HepG2 (cell line): ENCODE results near the gene HELZ2. TPM values are rescaled to one million over a fixed set of nuclear protein-coding genes. Genes with fewer than 3 reads are reported as not detected.

ENCODE experiments used
- ATAC-seq: fragments of 200-7000 bp; cut with Tn5 transposase; 3 replicates; pipeline ENCODE4 v1.9.1; 2020; ENCODE audit warnings: mild to moderate bottlenecking, moderate library complexity
- BruUV-seq: library from RNA; stranded (reverse); fragments of 400-500 nt; replicated peaks from 2 replicates; lab custom pipeline; 2021; lab: Mats Ljungman, UMichigan
- CTCF ChIA-PET: fragments of 300-600 bp; formaldehyde crosslinking; extraction: SDS; loops from one replicate; lab custom pipeline; 2021; ENCODE audit warnings: low total read pairs, inconsistent platforms, low intra/inter-chr PET ratio; lab: Yijun Ruan, JAX
- POLR2A ChIA-PET: fragments of 350-600 bp; sonication (Branson Sonifier 250); formaldehyde crosslinking; loops from one replicate; lab custom pipeline; 2020; ENCODE audit warnings: antibody characterized with exemption, inconsistent platforms; lab: Yijun Ruan, JAX
- DNase-seq: peaks from one replicate; pipeline ENCODE4 v3.0.0-alpha.2; 2015; ENCODE audit warnings: low spot score
- FAIRE-seq: peaks from 3 replicates; lab custom pipeline; 2011; peaks lifted over from hg19 to GRCh38; lab: Jason Lieb, UNC
- H2AFZ ChIP-seq: one replicate; pipeline ENCODE4 v1.6.1; 2011; ENCODE audit warnings: low read length, inconsistent platforms
- H3K27ac ChIP-seq: fragments of 300-600 bp; 3 replicates; pipeline ENCODE4 v1.8.0; 2011; ENCODE audit warnings: mixed run types, mild to moderate bottlenecking, mixed read lengths, low read length, inconsistent platforms; ENCODE audit not compliant: insufficient read depth; ENCODE audit errors: extremely low read length
- H3K27me3 ChIP-seq, 2 experiments: fragments of 200-600 bp in 1 of 2; 2 replicates in 1 of 2; 3 replicates in 1 of 2; pipeline versions ENCODE4 v1.6.0 to v1.8.0; 2011; ENCODE audit warnings: low read length in 2 of 2, mild to moderate bottlenecking in 2 of 2, moderate library complexity in 2 of 2, inconsistent platforms in 1 of 2; ENCODE audit not compliant: insufficient read depth in 2 of 2, control insufficient read depth in 1 of 2
- H3K36me3 ChIP-seq, 2 experiments: fragments of 200-600 bp in 1 of 2; replicated peaks in 1 of 2; 2 replicates in 1 of 2; 3 replicates in 1 of 2; pipeline versions ENCODE4 v1.5.1 to v1.8.0; 2011; ENCODE audit warnings: low read length in 2 of 2, inconsistent platforms in 1 of 2; ENCODE audit not compliant: insufficient read depth in 2 of 2, control insufficient read depth in 1 of 2
- H3K4me1 ChIP-seq: 2 replicates; pipeline ENCODE4 v1.5.1; 2012; ENCODE audit warnings: low read length, inconsistent platforms; ENCODE audit not compliant: insufficient read depth
- H3K4me2 ChIP-seq: 2 replicates; pipeline ENCODE4 v1.6.0; 2011; ENCODE audit warnings: low read depth, low read length, inconsistent platforms
- H3K4me3 ChIP-seq, 3 experiments: fragments of 200-600 bp in 1 of 3; sonication (generic), shearing (Covaris generic) in 1 of 3; replicated peaks in 1 of 3; 2 replicates each; pipeline ENCODE4 v1.5.1; 2011 to 2016; ENCODE audit warnings: low read length in 3 of 3, inconsistent platforms in 2 of 3, low read depth in 2 of 3, mild to moderate bottlenecking in 2 of 3, control low read depth in 1 of 3, mixed read lengths in 1 of 3; ENCODE audit not compliant: insufficient read depth in 1 of 3
- H3K79me2 ChIP-seq: one replicate; pipeline ENCODE4 v1.6.1; 2011; ENCODE audit warnings: low read length, inconsistent platforms; ENCODE audit not compliant: insufficient read depth
- H3K9ac ChIP-seq: 2 replicates; pipeline ENCODE4 v1.6.0; 2011; ENCODE audit warnings: mild to moderate bottlenecking, low read depth, low read length, inconsistent platforms; ENCODE audit not compliant: insufficient read depth
- H3K9me3 ChIP-seq: 2 replicates; pipeline ENCODE4 v1.5.1; 2012; ENCODE audit warnings: mild to moderate bottlenecking, low read length
- H4K20me1 ChIP-seq: 2 replicates; pipeline ENCODE4 v1.6.0; 2011; ENCODE audit warnings: inconsistent platforms, mild to moderate bottlenecking, low read length, moderate library complexity; ENCODE audit not compliant: insufficient read depth
- MYC ChIP-seq: sonication (generic); formaldehyde crosslinking; IDR thresholded peaks from 2 replicates; pipeline ENCODE4 v1.9.0; 2021; ENCODE audit warnings: missing genetic modification reagents, borderline replicate concordance
- NR2F6 ChIP-seq, 2 experiments: IDR thresholded peaks; 2 replicates each; pipeline ENCODE4 v1.6.1; 2016; ENCODE audit warnings: antibody characterized with exemption in 1 of 2, mild to moderate bottlenecking in 1 of 2
- PAWR ChIP-seq: sonication (generic); formaldehyde crosslinking; IDR thresholded peaks from 2 replicates; pipeline ENCODE4 v1.4.0; 2020; ENCODE audit warnings: missing genetic modification reagents, mild to moderate bottlenecking, borderline replicate concordance
- REL ChIP-seq: sonication (generic); formaldehyde crosslinking; conservative IDR thresholded peaks from 2 replicates; pipeline ENCODE4 v1.8.0; 2022; ENCODE audit warnings: mild to moderate bottlenecking, missing genetic modification reagents, moderate library complexity
- ZNF44 ChIP-seq: sonication (generic); formaldehyde crosslinking; IDR thresholded peaks from 2 replicates; pipeline ENCODE4 v1.5.1; 2020; ENCODE audit warnings: mild to moderate bottlenecking, missing genetic modification reagents
- ZNF761 ChIP-seq: sonication (generic); formaldehyde crosslinking; conservative IDR thresholded peaks from 2 replicates; pipeline ENCODE4 v1.4.0; 2020; ENCODE audit warnings: mild to moderate bottlenecking, missing genetic modification reagents
- ZNF776 ChIP-seq: sonication (generic); formaldehyde crosslinking; IDR thresholded peaks from 2 replicates; pipeline ENCODE4 v1.4.0; 2020; ENCODE audit warnings: mild to moderate bottlenecking, missing genetic modification reagents
- WGBS: methylation state at CpG from one replicate; pipeline ENCODE4 v1.1.6; 2017; ENCODE audit warnings: low lambda C conversion rate; 5-methylcytosine and 5-hydroxymethylcytosine counted together
- in situ Hi-C: cut with HindIII; loops from 2 replicates; pipeline ENCODE4 v1.10.0; 2017; ENCODE audit warnings: low pct_unique_long_range_greater_than_20kb; ENCODE audit not compliant: extremely low pct_ligation_motif_present
- intact Hi-C: fragments of 100-400 bp; cut with micrococcal nuclease; formaldehyde crosslinking; loops from one replicate; pipeline ENCODE4 v1.10.0; 2022; ENCODE audit not compliant: unreplicated experiment
- polyA plus RNA-seq, 8 experiments: library from polyadenylated mRNA; depleted of rRNA in 3 of 8; stranded (reverse) in 7 of 8; unstranded in 1 of 8; fragments of >200 nt; fragmentation: Illumina TruSeq in 4 of 8; extraction: Trizol in 4 of 8; gene quantifications; 2 replicates each; pipeline versions ENCODE4 v1.2.1 to v1.2.3, GENCODE V29; 2011 to 2016; ENCODE audit warnings: low read depth in 4 of 8, missing spikeins in 1 of 8, mixed read lengths in 1 of 8; ENCODE audit not compliant: insufficient read depth in 1 of 8
- total RNA-seq, 5 experiments: library from RNA; depleted of rRNA; stranded (reverse); fragments of >200 nt; fragmentation: Illumina TruSeq; extraction: Trizol; gene quantifications; 2 replicates each; pipeline ENCODE4 v1.2.3, GENCODE V29; 2016; ENCODE audit warnings: low read depth in 1 of 5
- TF ChIP-seq, protein P1 (sequence below): sonication (generic); formaldehyde crosslinking; IDR thresholded peaks from 2 replicates; pipeline ENCODE4 v1.4.0; 2020; ENCODE audit warnings: missing genetic modification reagents, borderline replicate concordance
- TF ChIP-seq, protein P2 (sequence below): sonication (generic); formaldehyde crosslinking; IDR thresholded peaks from 2 replicates; pipeline ENCODE4 v1.4.0; 2020; ENCODE audit warnings: missing genetic modification reagents, borderline replicate concordance

The HELZ2 gene
- total and polyA plus RNA-seq, 2 of the 13 experiments (the other 11 are each of a cell fraction or from before 2014, with no cell fraction given) = 9.6 to 10.1 TPM

DNA sequence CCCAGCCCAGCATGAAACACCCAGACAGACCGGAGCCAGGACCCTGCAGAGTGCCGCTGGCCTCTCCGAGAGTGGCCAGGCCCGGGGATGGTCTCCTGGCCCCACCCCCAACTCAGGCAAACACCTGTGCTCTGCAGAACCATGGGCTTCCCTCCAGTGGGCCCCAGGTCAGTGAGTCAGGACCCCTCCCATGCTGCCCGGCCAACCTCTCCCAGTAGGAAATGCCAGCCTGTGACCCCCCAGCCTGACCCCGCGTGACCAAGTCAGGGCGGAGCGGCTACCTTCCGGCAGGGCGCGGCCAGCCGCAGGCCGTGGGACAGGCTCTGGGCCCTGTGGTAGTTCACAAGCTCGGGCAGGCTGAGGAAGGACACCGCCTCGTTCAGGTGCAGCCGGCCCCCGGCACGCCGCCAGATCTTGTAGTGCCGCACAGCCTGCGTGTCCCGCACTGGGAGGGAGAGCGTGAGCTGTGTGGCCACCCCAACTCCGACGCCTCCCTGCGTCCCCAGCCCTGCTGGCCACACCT, 40.1 kb downstream of the HELZ2 start (continued):
- TF ChIP-seq, protein P1, sequence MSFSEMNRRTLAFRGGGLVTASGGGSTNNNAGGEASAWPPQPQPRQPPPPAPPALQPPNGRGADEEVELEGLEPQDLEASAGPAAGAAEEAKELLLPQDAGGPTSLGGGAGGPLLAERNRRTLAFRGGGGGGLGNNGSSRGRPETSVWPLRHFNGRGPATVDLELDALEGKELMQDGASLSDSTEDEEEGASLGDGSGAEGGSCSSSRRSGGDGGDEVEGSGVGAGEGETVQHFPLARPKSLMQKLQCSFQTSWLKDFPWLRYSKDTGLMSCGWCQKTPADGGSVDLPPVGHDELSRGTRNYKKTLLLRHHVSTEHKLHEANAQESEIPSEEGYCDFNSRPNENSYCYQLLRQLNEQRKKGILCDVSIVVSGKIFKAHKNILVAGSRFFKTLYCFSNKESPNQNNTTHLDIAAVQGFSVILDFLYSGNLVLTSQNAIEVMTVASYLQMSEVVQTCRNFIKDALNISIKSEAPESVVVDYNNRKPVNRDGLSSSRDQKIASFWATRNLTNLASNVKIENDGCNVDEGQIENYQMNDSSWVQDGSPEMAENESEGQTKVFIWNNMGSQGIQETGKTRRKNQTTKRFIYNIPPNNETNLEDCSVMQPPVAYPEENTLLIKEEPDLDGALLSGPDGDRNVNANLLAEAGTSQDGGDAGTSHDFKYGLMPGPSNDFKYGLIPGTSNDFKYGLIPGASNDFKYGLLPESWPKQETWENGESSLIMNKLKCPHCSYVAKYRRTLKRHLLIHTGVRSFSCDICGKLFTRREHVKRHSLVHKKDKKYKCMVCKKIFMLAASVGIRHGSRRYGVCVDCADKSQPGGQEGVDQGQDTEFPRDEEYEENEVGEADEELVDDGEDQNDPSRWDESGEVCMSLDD (CRISPR knock-in tag) = no peak
- no peak for TF ChIP-seq PAWR (CRISPR knock-in tag)
- TF ChIP-seq ZNF776 (CRISPR knock-in tag) = 0 out of 2 replicates have a peak, but pooled peaks have one; percentile 20
- no peak for TF ChIP-seq MYC (CRISPR knock-in tag)
- TF ChIP-seq ZNF761 (CRISPR knock-in tag) = no peak
- TF ChIP-seq NR2F6 (IDR thresholded peaks at IDR 0.05) = no peak
- TF ChIP-seq NR2F6 (CRISPR knock-in tag; IDR thresholded peaks at IDR 0.05) = 0 out of 2 replicates have a peak, but pooled peaks have one; percentile 14

DNA sequence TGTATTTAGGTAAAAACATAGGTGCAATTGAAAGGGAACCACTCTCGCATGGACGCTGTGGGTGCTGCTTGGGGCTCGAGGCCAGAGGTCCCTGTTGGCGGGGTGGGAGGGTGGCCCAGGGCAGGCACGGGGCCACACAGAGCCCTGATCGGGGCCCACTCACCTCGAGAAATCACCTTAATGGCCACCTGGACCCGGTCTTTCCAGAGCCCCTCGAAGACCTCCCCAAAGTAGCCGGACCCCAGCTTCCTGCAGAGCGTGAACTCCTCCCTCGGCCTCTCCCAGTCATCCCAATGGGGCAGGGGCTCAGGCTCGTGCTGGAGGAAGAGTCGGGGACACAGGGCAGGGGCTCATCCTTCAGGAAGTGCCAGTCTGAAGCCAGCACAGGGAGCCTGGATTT, 40.7 kb downstream of the HELZ2 start:
- Histone ChIP-seq H3K9ac (no peak overlapping the region), H3K9me3 (no peaks in the 10 kb centered on the region), H3K27me3 (peaks cover 39 to 63% of the 10 kb centered on the region in 2 experiments), H3K27ac (no peak overlapping the region), H3K4me2 (no peak overlapping the region), H4K20me1 (peaks cover 4% of the 10 kb centered on the region; the same call in 1 of the 2 replicates), H3K36me3 (no peaks in the 10 kb centered on the region), H3K4me3 (no peak overlapping the region; a peak in 1 of 6 replicates), H3K4me1 (peaks cover 37% of the 10 kb centered on the region), H2AFZ (no peak overlapping the region), H3K79me2 (no peaks in the 10 kb centered on the region)
- 35% methylated on average over 10 of the region's 14 CpGs for WGBS
- DNase-seq (no peak), ATAC-seq (no peak), FAIRE-seq (no peak)
- BruUV-seq = no TSS peak
- TF ChIP-seq, protein P2, sequence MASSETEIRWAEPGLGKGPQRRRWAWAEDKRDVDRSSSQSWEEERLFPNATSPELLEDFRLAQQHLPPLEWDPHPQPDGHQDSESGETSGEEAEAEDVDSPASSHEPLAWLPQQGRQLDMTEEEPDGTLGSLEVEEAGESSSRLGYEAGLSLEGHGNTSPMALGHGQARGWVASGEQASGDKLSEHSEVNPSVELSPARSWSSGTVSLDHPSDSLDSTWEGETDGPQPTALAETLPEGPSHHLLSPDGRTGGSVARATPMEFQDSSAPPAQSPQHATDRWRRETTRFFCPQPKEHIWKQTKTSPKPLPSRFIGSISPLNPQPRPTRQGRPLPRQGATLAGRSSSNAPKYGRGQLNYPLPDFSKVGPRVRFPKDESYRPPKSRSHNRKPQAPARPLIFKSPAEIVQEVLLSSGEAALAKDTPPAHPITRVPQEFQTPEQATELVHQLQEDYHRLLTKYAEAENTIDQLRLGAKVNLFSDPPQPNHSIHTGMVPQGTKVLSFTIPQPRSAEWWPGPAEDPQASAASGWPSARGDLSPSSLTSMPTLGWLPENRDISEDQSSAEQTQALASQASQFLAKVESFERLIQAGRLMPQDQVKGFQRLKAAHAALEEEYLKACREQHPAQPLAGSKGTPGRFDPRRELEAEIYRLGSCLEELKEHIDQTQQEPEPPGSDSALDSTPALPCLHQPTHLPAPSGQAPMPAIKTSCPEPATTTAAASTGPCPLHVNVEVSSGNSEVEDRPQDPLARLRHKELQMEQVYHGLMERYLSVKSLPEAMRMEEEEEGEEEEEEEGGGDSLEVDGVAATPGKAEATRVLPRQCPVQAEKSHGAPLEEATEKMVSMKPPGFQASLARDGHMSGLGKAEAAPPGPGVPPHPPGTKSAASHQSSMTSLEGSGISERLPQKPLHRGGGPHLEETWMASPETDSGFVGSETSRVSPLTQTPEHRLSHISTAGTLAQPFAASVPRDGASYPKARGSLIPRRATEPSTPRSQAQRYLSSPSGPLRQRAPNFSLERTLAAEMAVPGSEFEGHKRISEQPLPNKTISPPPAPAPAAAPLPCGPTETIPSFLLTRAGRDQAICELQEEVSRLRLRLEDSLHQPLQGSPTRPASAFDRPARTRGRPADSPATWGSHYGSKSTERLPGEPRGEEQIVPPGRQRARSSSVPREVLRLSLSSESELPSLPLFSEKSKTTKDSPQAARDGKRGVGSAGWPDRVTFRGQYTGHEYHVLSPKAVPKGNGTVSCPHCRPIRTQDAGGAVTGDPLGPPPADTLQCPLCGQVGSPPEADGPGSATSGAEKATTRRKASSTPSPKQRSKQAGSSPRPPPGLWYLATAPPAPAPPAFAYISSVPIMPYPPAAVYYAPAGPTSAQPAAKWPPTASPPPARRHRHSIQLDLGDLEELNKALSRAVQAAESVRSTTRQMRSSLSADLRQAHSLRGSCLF (CRISPR knock-in tag) = no peak
- no peak for TF ChIP-seq REL (CRISPR knock-in tag)
- no peak for TF ChIP-seq ZNF44
- intact Hi-C loops = loop anchor here (10.0 kb wide), 1 partner anchor 121 kb away; the partner anchor contains the start of genes RTEL1 and STMN3
- in situ Hi-C loops = no loop called here
- ChIA-PET POLR2A (no interaction called here), CTCF (no interaction called here)
